Astrocyte (in vitro differentiated cells and primary cell): ENCODE measurements around the gene FBXO3. TPM values are rescaled to one million over a fixed set of nuclear protein-coding genes. Genes with fewer than 3 reads are reported as not detected.
"Not testable (repeated sequence)": the region's sequence is repeated elsewhere in the genome, so short reads cannot be mapped to it uniquely, and the experiment has no call there.

Source experiments
- DNase-seq: peaks from one replicate; pipeline ENCODE4 v3.0.0-alpha.2; 2010; ENCODE audit warnings: low read depth
- FAIRE-seq: peaks from 2 replicates; lab custom pipeline; 2011; peaks lifted over from hg19 to GRCh38; lab: Jason Lieb, UNC
- H2AFZ ChIP-seq: 2 replicates; pipeline ENCODE4 v1.6.0; 2012; ENCODE audit warnings: low read depth, low read length, inconsistent platforms
- H3K27ac ChIP-seq: 2 replicates; pipeline ENCODE4 v1.5.1; 2011; ENCODE audit warnings: low read depth, low read length, inconsistent platforms
- H3K27me3 ChIP-seq: 2 replicates; pipeline ENCODE4 v1.6.0; 2011; ENCODE audit warnings: low read length, inconsistent platforms; ENCODE audit not compliant: insufficient read depth
- H3K36me3 ChIP-seq: 2 replicates; pipeline ENCODE4 v1.5.1; 2011; ENCODE audit warnings: low read length, inconsistent platforms; ENCODE audit not compliant: insufficient read depth
- H3K4me1 ChIP-seq: 2 replicates; pipeline ENCODE4 v1.5.1; 2011; ENCODE audit warnings: low read length, inconsistent platforms; ENCODE audit not compliant: insufficient read depth
- H3K4me2 ChIP-seq: 2 replicates; pipeline ENCODE4 v1.6.0; 2012; ENCODE audit warnings: low read length, inconsistent platforms
- H3K4me3 ChIP-seq: 2 replicates; pipeline ENCODE4 v1.5.1; 2011; ENCODE audit warnings: low read depth, mild to moderate bottlenecking, low read length, inconsistent platforms; ENCODE audit not compliant: insufficient read depth
- H3K79me2 ChIP-seq: 2 replicates; pipeline ENCODE4 v1.6.0; 2012; ENCODE audit warnings: mild to moderate bottlenecking, low read length, inconsistent platforms; ENCODE audit not compliant: insufficient read depth
- H3K9ac ChIP-seq: 2 replicates; pipeline ENCODE4 v1.6.0; 2012; ENCODE audit warnings: mild to moderate bottlenecking, low read length, inconsistent platforms
- H3K9me3 ChIP-seq: 2 replicates; pipeline ENCODE4 v1.5.1; 2012; ENCODE audit warnings: low read depth, mild to moderate bottlenecking, low read length, inconsistent platforms; ENCODE audit not compliant: insufficient read depth
- H4K20me1 ChIP-seq: 2 replicates; pipeline ENCODE4 v1.6.0; 2012; ENCODE audit warnings: low read length, inconsistent platforms; ENCODE audit not compliant: insufficient read depth
- H3K27ac Mint-ChIP-seq: one replicate; pipeline ENCODE4 v1.8.0; 2021; ENCODE audit warnings: mild to moderate bottlenecking, mixed read lengths; ENCODE audit not compliant: unreplicated experiment
- H3K27me3 Mint-ChIP-seq: one replicate; pipeline ENCODE4 v1.8.0; 2021; ENCODE audit warnings: low read depth, mixed read lengths; ENCODE audit not compliant: unreplicated experiment
- H3K36me3 Mint-ChIP-seq: one replicate; pipeline ENCODE4 v1.8.0; 2021; ENCODE audit warnings: low read depth, mixed read lengths; ENCODE audit not compliant: unreplicated experiment
- H3K4me1 Mint-ChIP-seq: one replicate; pipeline ENCODE4 v1.8.0; 2021; ENCODE audit warnings: low read depth, mixed read lengths; ENCODE audit not compliant: unreplicated experiment
- H3K4me3 Mint-ChIP-seq: one replicate; pipeline ENCODE4 v1.8.0; 2021; ENCODE audit warnings: mild to moderate bottlenecking, moderate library complexity, mixed read lengths; ENCODE audit not compliant: unreplicated experiment
- H3K9me3 Mint-ChIP-seq: one replicate; pipeline ENCODE4 v1.8.0; 2021; ENCODE audit warnings: mild to moderate bottlenecking, mixed read lengths; ENCODE audit not compliant: unreplicated experiment
- EZH2 ChIP-seq: IDR thresholded peaks from 2 replicates; pipeline ENCODE4 v1.6.1; 2012; ENCODE audit warnings: mild to moderate bottlenecking, low read length, inconsistent platforms; ENCODE audit not compliant: insufficient read depth
- total RNA-seq: library from RNA; stranded (reverse); gene quantifications from 2 replicates; pipeline ENCODE4 v1.2.1, GENCODE V29; 2021
- TF ChIP-seq, protein P1 (sequence below): IDR thresholded peaks from 2 replicates; pipeline ENCODE4 v1.5.1; 2011; ENCODE audit warnings: low read depth, mild to moderate bottlenecking, inconsistent platforms, low read length, moderate library complexity; ENCODE audit not compliant: insufficient read depth

The FBXO3 gene
- total RNA-seq, 1 donor from 2014 or later: 23.5 TPM

- Histone ChIP-seq H4K20me1 (peaks cover 62% of the 10 kb centered on the region), H3K4me1 (peaks cover 29% of the 10 kb centered on the region), H3K4me3 (peak overlapping the region; percentile 84), H3K27ac (peak overlapping the region; percentile 94), H3K9me3 (no peaks in the 10 kb centered on the region), H3K36me3 (peaks cover 22% of the 10 kb centered on the region), H3K27me3 (no peaks in the 10 kb centered on the region), H3K9ac (peak overlapping the region; percentile 92), H2AFZ (no peak overlapping the region), H3K4me2 (peak overlapping the region; percentile 92), H3K79me2 (peaks cover 72% of the 10 kb centered on the region)
- no peak for DNase-seq
- no peak for TF ChIP-seq EZH2
- TF ChIP-seq, protein P1, sequence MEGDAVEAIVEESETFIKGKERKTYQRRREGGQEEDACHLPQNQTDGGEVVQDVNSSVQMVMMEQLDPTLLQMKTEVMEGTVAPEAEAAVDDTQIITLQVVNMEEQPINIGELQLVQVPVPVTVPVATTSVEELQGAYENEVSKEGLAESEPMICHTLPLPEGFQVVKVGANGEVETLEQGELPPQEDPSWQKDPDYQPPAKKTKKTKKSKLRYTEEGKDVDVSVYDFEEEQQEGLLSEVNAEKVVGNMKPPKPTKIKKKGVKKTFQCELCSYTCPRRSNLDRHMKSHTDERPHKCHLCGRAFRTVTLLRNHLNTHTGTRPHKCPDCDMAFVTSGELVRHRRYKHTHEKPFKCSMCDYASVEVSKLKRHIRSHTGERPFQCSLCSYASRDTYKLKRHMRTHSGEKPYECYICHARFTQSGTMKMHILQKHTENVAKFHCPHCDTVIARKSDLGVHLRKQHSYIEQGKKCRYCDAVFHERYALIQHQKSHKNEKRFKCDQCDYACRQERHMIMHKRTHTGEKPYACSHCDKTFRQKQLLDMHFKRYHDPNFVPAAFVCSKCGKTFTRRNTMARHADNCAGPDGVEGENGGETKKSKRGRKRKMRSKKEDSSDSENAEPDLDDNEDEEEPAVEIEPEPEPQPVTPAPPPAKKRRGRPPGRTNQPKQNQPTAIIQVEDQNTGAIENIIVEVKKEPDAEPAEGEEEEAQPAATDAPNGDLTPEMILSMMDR: no peak
- Mint-ChIP-seq H3K4me1 (peaks cover 27% of the 10 kb centered on the region), H3K27me3 (no peaks in the 10 kb centered on the region), H3K4me3 (peak overlapping the region; percentile 94), H3K36me3 (peaks cover 7% of the 10 kb centered on the region), H3K9me3 (no peaks in the 10 kb centered on the region), H3K27ac (no peak overlapping the region)
- FAIRE-seq: no peak
Measured at GRCh38 chr11:33733980-33734379, 40.3 kb downstream of the FBXO3 start.

DNA sequence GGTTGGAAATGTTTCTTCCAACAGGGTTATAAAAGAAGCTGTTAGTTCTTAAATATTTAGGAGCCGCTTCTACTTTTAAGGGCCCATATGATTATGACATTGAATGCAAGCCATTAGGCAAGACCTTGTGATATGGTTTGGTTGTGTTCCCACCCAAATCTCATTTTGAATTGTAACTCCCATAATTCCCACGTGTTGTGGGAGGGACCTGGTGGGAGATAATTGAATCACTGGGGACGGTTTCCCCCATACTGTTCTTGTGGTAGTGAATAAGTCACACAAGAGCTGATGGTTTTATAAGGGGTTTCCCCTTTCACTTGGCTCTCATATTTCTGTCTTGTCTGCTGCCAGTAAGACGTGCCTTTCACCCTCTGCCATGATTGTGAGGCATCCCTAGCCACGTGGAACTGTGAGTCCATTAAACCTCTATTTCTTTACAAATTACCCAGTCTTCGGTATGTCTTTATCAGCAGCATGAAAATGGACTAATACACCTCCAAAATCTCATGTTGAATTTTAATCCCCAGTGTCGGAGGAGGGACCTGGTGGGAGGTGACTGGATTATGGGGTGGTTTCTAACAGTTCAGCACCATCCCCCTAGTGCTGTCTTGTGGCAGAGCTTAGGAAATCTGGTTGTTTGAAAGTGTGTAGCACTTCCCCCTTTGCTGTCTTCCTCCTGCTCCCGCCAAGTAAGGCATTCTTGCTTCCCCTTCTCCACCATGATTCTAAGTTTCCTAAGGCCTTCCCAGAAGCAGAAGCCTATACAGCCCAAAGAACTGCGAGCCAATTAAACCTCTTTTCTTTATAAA lies 42.4 kb downstream of the FBXO3 start:
- no peak for TF ChIP-seq EZH2
- TF ChIP-seq, protein P1: no peak
- no peak overlapping the region for H3K4me3 Mint-ChIP-seq

DNA sequence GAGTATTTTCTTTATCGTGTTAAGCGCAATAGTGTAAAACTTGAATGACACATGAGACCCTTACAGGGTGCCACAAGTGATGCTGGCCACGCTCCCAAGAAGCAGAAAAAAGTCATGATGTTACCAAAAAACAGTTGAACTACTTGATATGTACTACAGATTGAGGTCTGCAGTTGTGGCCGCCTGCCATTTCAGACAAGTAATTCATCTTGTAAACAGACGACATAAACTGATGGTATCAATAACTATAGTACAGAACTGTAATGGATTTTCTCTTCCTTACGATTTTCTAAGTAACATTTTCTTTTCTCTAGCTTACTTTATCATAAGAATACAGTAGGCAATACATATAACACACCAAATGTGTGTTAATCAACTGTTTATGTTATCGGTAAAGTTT lies 43.6 kb downstream of the FBXO3 start:
- Histone ChIP-seq H3K27ac (no peak overlapping the region), H3K4me1 (peaks cover 18% of the 10 kb centered on the region), H2AFZ (no peak overlapping the region), H3K36me3 (peaks cover 22% of the 10 kb centered on the region), H3K9ac (no peak overlapping the region), H3K27me3 (no peaks in the 10 kb centered on the region), H3K79me2 (peaks cover 96% of the 10 kb centered on the region), H3K4me3 (no peak overlapping the region), H3K9me3 (no peaks in the 10 kb centered on the region), H3K4me2 (peak overlapping the region; percentile 28), H4K20me1 (peaks cover 65% of the 10 kb centered on the region)
- Mint-ChIP-seq H3K27ac (no peak overlapping the region), H3K36me3 (peaks cover 20% of the 10 kb centered on the region), H3K4me3 (no peak overlapping the region), H3K27me3 (no peaks in the 10 kb centered on the region), H3K4me1 (peaks cover 39% of the 10 kb centered on the region), H3K9me3 (peaks cover 4% of the 10 kb centered on the region)
- DNase-seq (no peak), FAIRE-seq (no peak)
- no peak for TF ChIP-seq EZH2
- TF ChIP-seq, protein P1: no peak

More for the DNA sequence above, 42.4 kb downstream of the FBXO3 start:
- H3K9me3 Mint-ChIP-seq: peaks cover 4% of the 10 kb centered on the region
- Histone ChIP-seq H4K20me1 (peaks cover 63% of the 10 kb centered on the region), H3K27me3 (no peaks in the 10 kb centered on the region), H3K4me2 (peak overlapping the region; percentile 92), H3K9me3 (no peaks in the 10 kb centered on the region), H3K79me2 (peaks cover 90% of the 10 kb centered on the region), H2AFZ (no peak overlapping the region), H3K36me3 (peaks cover 22% of the 10 kb centered on the region), H3K4me1 (peaks cover 22% of the 10 kb centered on the region), H3K4me3 (no peak overlapping the region), H3K9ac (no peak overlapping the region), H3K27ac (no peak overlapping the region)
- H3K36me3 Mint-ChIP-seq: peaks cover 18% of the 10 kb centered on the region
- no peak for FAIRE-seq
- peak; percentile 36 for DNase-seq
- H3K4me1 Mint-ChIP-seq: peaks cover 36% of the 10 kb centered on the region
- peak overlapping the region; percentile 79 for H3K27ac Mint-ChIP-seq
- no peaks in the 10 kb centered on the region for H3K27me3 Mint-ChIP-seq

DNA sequence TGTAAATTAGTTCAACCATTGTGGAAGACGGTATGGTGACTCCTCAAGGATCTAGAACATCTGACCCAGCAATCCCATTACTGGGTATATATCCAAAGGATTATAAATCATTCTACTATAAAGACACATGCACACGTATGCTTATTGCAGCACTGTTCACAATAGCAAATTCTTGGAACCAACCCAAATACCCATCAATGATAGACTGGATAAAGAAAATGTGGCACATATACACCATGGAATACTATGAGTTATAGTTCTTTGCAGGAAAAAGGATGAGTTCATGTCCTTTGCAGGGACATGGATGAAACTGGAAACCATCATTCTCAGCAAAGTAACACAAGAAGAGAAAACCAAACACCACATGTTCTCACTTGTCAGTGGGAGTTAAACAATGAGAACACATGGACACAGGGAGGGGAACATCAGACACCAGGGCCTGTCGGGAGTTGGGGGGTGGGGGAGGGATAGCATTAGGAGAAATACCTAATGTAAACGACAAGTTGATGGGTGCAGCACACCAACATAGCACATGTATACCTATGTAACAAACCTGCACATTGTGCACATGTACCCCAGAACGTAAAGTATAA lies 45.2 kb downstream of the FBXO3 start:
- not testable (repeated sequence) for FAIRE-seq, H3K27me3 ChIP-seq, H3K9ac ChIP-seq, H3K4me3 Mint-ChIP-seq, H3K4me2 ChIP-seq, H3K4me3 ChIP-seq, H2AFZ ChIP-seq, H3K27ac Mint-ChIP-seq, DNase-seq, H3K9me3 ChIP-seq, H3K27ac ChIP-seq, H3K9me3 Mint-ChIP-seq, H3K27me3 Mint-ChIP-seq
- H3K79me2 ChIP-seq: peaks cover 96% of the 10 kb centered on the region
- Mint-ChIP-seq H3K4me1 (peaks cover 46% of the 10 kb centered on the region), H3K36me3 (peaks cover 20% of the 10 kb centered on the region)
- peaks cover 22% of the 10 kb centered on the region for H3K36me3 ChIP-seq
- peaks cover 25% of the 10 kb centered on the region for H3K4me1 ChIP-seq
- H4K20me1 ChIP-seq: peaks cover 62% of the 10 kb centered on the region
